Measurements from ENCODE around the gene NOS1AP. TPM values are rescaled to one million over a fixed set of nuclear protein-coding genes. Genes with fewer than 3 reads are reported as not detected.

Gene NOS1AP
- total and polyA plus RNA-seq, 2 experiments from 2014 or later: 5.8 to 6.6 TPM

GRCh38 chr1:162291000-162291399 lies 221.5 kb downstream of the NOS1AP start (continued):
- TF ChIP-seq ZNF462 (CRISPR knock-in tag; IDR thresholded peaks at IDR 0.05): no peak
- TF ChIP-seq NANOG (IDR thresholded peaks at IDR 0.05; ENCODE audit: borderline replicate concordance): no peak
- TF ChIP-seq REST (IDR thresholded peaks at IDR 0.05; ENCODE audit: unreplicated experiment): no peak

DNA sequence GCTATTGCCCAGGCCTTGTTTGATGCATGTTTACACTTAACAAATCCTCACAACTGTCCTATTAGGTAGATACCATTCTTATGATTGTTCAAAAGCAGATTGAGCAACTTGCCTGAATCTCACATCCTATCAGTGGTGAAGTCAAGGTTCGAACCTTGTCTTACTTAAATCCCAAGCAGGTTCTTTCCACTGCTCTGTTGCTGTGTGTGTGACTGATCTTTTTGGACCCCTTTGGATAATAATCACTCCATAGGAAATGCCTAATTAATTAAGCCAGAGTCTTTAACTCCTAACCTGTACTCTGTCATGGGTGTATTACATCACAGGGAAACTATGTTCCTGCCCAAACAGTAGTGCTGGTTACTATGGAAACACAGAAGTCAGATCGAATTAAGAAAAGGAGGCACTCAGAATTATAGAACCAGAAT lies 222.9 kb downstream of the NOS1AP start:
- H2AFZ ChIP-seq: no peak overlapping the region
- no peaks in the 10 kb centered on the region for H3K36me3 ChIP-seq (ENCODE audit: insufficient read depth)
- no peaks in the 10 kb centered on the region for H3K27me3 ChIP-seq (ENCODE audit: insufficient read depth)
- no peak overlapping the region for H3K4me2 ChIP-seq
- H3K4me1 ChIP-seq (ENCODE audit: insufficient read depth): no peaks in the 10 kb centered on the region
- DNase-seq (ENCODE audit: low spot score) (peak; percentile 27), ATAC-seq (no peak)
- TF ChIP-seq, protein P1, sequence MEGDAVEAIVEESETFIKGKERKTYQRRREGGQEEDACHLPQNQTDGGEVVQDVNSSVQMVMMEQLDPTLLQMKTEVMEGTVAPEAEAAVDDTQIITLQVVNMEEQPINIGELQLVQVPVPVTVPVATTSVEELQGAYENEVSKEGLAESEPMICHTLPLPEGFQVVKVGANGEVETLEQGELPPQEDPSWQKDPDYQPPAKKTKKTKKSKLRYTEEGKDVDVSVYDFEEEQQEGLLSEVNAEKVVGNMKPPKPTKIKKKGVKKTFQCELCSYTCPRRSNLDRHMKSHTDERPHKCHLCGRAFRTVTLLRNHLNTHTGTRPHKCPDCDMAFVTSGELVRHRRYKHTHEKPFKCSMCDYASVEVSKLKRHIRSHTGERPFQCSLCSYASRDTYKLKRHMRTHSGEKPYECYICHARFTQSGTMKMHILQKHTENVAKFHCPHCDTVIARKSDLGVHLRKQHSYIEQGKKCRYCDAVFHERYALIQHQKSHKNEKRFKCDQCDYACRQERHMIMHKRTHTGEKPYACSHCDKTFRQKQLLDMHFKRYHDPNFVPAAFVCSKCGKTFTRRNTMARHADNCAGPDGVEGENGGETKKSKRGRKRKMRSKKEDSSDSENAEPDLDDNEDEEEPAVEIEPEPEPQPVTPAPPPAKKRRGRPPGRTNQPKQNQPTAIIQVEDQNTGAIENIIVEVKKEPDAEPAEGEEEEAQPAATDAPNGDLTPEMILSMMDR (conservative IDR thresholded peaks at IDR 0.05; ENCODE audit: low read depth in 2 of 2): no peak
- no peak for TF ChIP-seq ZNF114 (CRISPR knock-in tag; IDR thresholded peaks at IDR 0.05)
- no peak for TF ChIP-seq EZH2 (IDR thresholded peaks at IDR 0.05; ENCODE audit: low read depth, unreplicated experiment)
- TF ChIP-seq NANOG (IDR thresholded peaks at IDR 0.05; ENCODE audit: borderline replicate concordance): no peak
- TF ChIP-seq POLR2AphosphoS5 (IDR thresholded peaks at IDR 0.05; ENCODE audit: low read depth): no peak
- H3K36me3 Mint-ChIP-seq (ENCODE audit: low read depth): no peaks in the 10 kb centered on the region; the same call in 1 of the 3 replicates
- no peak overlapping the region for H3K4me3 Mint-ChIP-seq
- H3K79me2 ChIP-seq (replicated peaks; ENCODE audit: insufficient read depth): no peaks in the 10 kb centered on the region
- H3K4me1 Mint-ChIP-seq: peaks cover 22% of the 10 kb centered on the region
- no peaks in the 10 kb centered on the region for H3K27me3 Mint-ChIP-seq (ENCODE audit: insufficient read depth, low read depth, poor library complexity)
- no peaks in the 10 kb centered on the region for H3F3A ChIP-seq (replicated peaks; ENCODE audit: low read depth)
- H3K9me2 ChIP-seq (ENCODE audit: insufficient read depth): no peaks in the 10 kb centered on the region
- no peaks in the 10 kb centered on the region for H4K20me1 ChIP-seq (replicated peaks; ENCODE audit: insufficient read depth)
- H3K4me3 ChIP-seq: no peak overlapping the region
- no peaks in the 10 kb centered on the region for H3K9me3 Mint-ChIP-seq
- no peak overlapping the region for H3K27ac ChIP-seq (ENCODE audit: low read depth)
- no peak overlapping the region; the same call in 1 of the 2 replicates for H3K27ac Mint-ChIP-seq
